Activated naive CD4-positive, alpha-beta T cell treated with anti-CD3 and anti-CD28 coated beads, Interleukin-2, amount 10 ng/mL, durations not matched to agents 7 days and 5 days (primary cell): ENCODE results near the gene RBM7.

Experiments
- CTCF ChIA-PET: fragments of 350-600 bp; sonication (Branson Sonifier 250); formaldehyde crosslinking; loops from one replicate; lab custom pipeline; 2021; ENCODE audit warnings: antibody characterized with exemption; lab: Charles Lee
- DNase-seq: peaks from one replicate; pipeline ENCODE4 v3.0.0-alpha.2; 2020
- H3K27ac Mint-ChIP-seq: one replicate; pipeline ENCODE4 v1.8.0; 2021; ENCODE audit warnings: mild to moderate bottlenecking, moderate library complexity, mixed read lengths
- H3K27me3 Mint-ChIP-seq: one replicate; pipeline ENCODE4 v1.8.0; 2021; ENCODE audit warnings: mild to moderate bottlenecking, mixed read lengths
- H3K36me3 Mint-ChIP-seq: one replicate; pipeline ENCODE4 v1.8.0; 2021; ENCODE audit warnings: mixed read lengths
- H3K4me1 Mint-ChIP-seq: one replicate; pipeline ENCODE4 v1.8.0; 2021; ENCODE audit warnings: mixed read lengths
- H3K4me3 Mint-ChIP-seq: one replicate; pipeline ENCODE4 v1.8.0; 2021; ENCODE audit warnings: mild to moderate bottlenecking, moderate library complexity, mixed read lengths
- H3K9me3 Mint-ChIP-seq: one replicate; pipeline ENCODE4 v1.8.0; 2021; ENCODE audit warnings: mixed read lengths

Gene RBM7

GRCh38 chr11:114447444-114447843, 47.0 kb downstream of the RBM7 start:
- Mint-ChIP-seq H3K4me1 (peaks cover 11% of the 10 kb centered on the region), H3K9me3 (no peaks in the 10 kb centered on the region), H3K27me3 (no peaks in the 10 kb centered on the region), H3K27ac (no peak overlapping the region), H3K4me3 (no peak overlapping the region), H3K36me3 (peaks cover 43% of the 10 kb centered on the region)
- no peak for DNase-seq
- CTCF ChIA-PET = no interaction called here

- Mint-ChIP-seq H3K27ac (no peak overlapping the region), H3K4me3 (no peak overlapping the region), H3K4me1 (peaks cover 9% of the 10 kb centered on the region), H3K36me3 (peaks cover 42% of the 10 kb centered on the region), H3K9me3 (no peaks in the 10 kb centered on the region), H3K27me3 (no peaks in the 10 kb centered on the region)
- CTCF ChIA-PET = no interaction called here
- DNase-seq = no peak
Measured at GRCh38 chr11:114447892-114448291, 47.4 kb downstream of the RBM7 start.

GRCh38 chr11:114448749-114449482, 48.5 kb downstream of the RBM7 start:
- Mint-ChIP-seq H3K27ac (no peak overlapping the region), H3K36me3 (peaks cover 45% of the 10 kb centered on the region), H3K9me3 (no peaks in the 10 kb centered on the region), H3K4me1 (peaks cover 6% of the 10 kb centered on the region), H3K27me3 (no peaks in the 10 kb centered on the region), H3K4me3 (no peak overlapping the region)
- CTCF ChIA-PET = no interaction called here
- no peak for DNase-seq

GRCh38 chr11:114449845-114450244, 49.4 kb downstream of the RBM7 start:
- H3K9me3 Mint-ChIP-seq = no peaks in the 10 kb centered on the region
- no peak overlapping the region for H3K4me3 Mint-ChIP-seq
- no peak overlapping the region for H3K27ac Mint-ChIP-seq
- CTCF ChIA-PET = no interaction called here
- H3K27me3 Mint-ChIP-seq = no peaks in the 10 kb centered on the region
- no peaks in the 10 kb centered on the region for H3K4me1 Mint-ChIP-seq
- H3K36me3 Mint-ChIP-seq = peaks cover 39% of the 10 kb centered on the region
- no peak for DNase-seq

GRCh38 chr11:114452399-114452798, 51.9 kb downstream of the RBM7 start:
- DNase-seq = no peak
- Mint-ChIP-seq H3K4me1 (no peaks in the 10 kb centered on the region), H3K27me3 (no peaks in the 10 kb centered on the region), H3K27ac (no peak overlapping the region), H3K9me3 (no peaks in the 10 kb centered on the region), H3K4me3 (no peak overlapping the region), H3K36me3 (peaks cover 26% of the 10 kb centered on the region)
- CTCF ChIA-PET = no interaction called here
